Liver (tissue), 9 donors: Measurements from ENCODE around the gene ARRDC3. TPM values are rescaled to one million over a fixed set of nuclear protein-coding genes. Genes with fewer than 3 reads are reported as not detected.

Source experiments
- DNase-seq: peaks from one replicate; pipeline ENCODE4 v3.0.0-alpha.2; 2017; ENCODE audit warnings: low spot score
- H3K27ac ChIP-seq, 2 donors: one replicate each; pipeline ENCODE4 v1.7.0; 2013; ENCODE audit warnings: inconsistent platforms in 2 of 2, low read length in 2 of 2, control low read depth in 1 of 2, low read depth in 1 of 2, mild to moderate bottlenecking in 1 of 2
- H3K27me3 ChIP-seq, 4 donors: one replicate each; pipeline versions ENCODE4 v1.6.1 to v1.7.0; 2013; ENCODE audit warnings: low read length in 3 of 4, inconsistent platforms in 1 of 4, mild to moderate bottlenecking in 1 of 4, moderate library complexity in 1 of 4; ENCODE audit not compliant: control insufficient read depth in 4 of 4, insufficient read depth in 4 of 4
- H3K36me3 ChIP-seq, 4 donors: one replicate each; pipeline versions ENCODE4 v1.6.1 to v1.7.0; 2013; ENCODE audit warnings: low read length in 3 of 4, mild to moderate bottlenecking in 3 of 4, low read depth in 1 of 4, moderate library complexity in 1 of 4; ENCODE audit not compliant: control insufficient read depth in 4 of 4, insufficient read depth in 3 of 4
- H3K4me1 ChIP-seq, 4 donors: one replicate each; pipeline versions ENCODE4 v1.6.1 to v1.7.0; 2013; ENCODE audit warnings: low read length in 3 of 4, mild to moderate bottlenecking in 3 of 4, moderate library complexity in 1 of 4; ENCODE audit not compliant: control insufficient read depth in 4 of 4, insufficient read depth in 4 of 4
- H3K4me3 ChIP-seq, 3 donors: one replicate each; pipeline versions ENCODE4 v1.6.1 to v1.7.0; 2013; ENCODE audit warnings: low read length in 3 of 3, control low read depth in 1 of 3, low read depth in 1 of 3, mild to moderate bottlenecking in 1 of 3
- H3K9ac ChIP-seq, 2 donors: one replicate each; pipeline ENCODE4 v1.7.0; 2013; ENCODE audit warnings: low read length in 2 of 2, mild to moderate bottlenecking in 2 of 2, moderate library complexity in 2 of 2, control low read depth in 1 of 2, low read depth in 1 of 2
- H3K9me3 ChIP-seq, 4 donors: one replicate each; pipeline versions ENCODE4 v1.6.1 to v1.7.0; 2013; ENCODE audit warnings: low read length in 3 of 4; ENCODE audit not compliant: control insufficient read depth in 4 of 4
- ATF3 ChIP-seq: IDR thresholded peaks from 2 replicates; pipeline ENCODE4 v1.6.1; 2016; ENCODE audit warnings: antibody characterized with exemption
- CTCF ChIP-seq: fragments of 150-350 bp; IDR thresholded peaks from 2 replicates; pipeline ENCODE4 v1.5.1; 2017; ENCODE audit warnings: improper control_type of control experiment, low read depth, low read length; ENCODE audit not compliant: missing input control
- EGR1 ChIP-seq, 2 donors: IDR thresholded peaks; 2 replicates each; pipeline ENCODE4 v1.6.1; 2016 to 2018; ENCODE audit warnings: antibody characterized with exemption in 2 of 2, low read depth in 2 of 2
- FOXA1 ChIP-seq: IDR thresholded peaks from 2 replicates; pipeline ENCODE4 v1.6.1; 2016; ENCODE audit warnings: antibody characterized with exemption
- FOXA2 ChIP-seq: IDR thresholded peaks from 2 replicates; pipeline ENCODE4 v1.6.1; 2016; ENCODE audit warnings: antibody characterized with exemption
- GABPA ChIP-seq, 2 donors: IDR thresholded peaks in 1 of 2; conservative IDR thresholded peaks in 1 of 2; 2 replicates each; pipeline ENCODE4 v1.6.1; 2016; ENCODE audit warnings: antibody characterized with exemption in 2 of 2, mild to moderate bottlenecking in 1 of 2, moderate library complexity in 1 of 2
- HNF4A ChIP-seq, 2 donors: conservative IDR thresholded peaks; 2 replicates each; pipeline ENCODE4 v1.6.1; 2016; ENCODE audit warnings: antibody characterized with exemption in 2 of 2, mild to moderate bottlenecking in 2 of 2
- HNF4G ChIP-seq: IDR thresholded peaks from 2 replicates; pipeline ENCODE4 v1.6.1; 2016; ENCODE audit warnings: antibody characterized with exemption
- JUND ChIP-seq, 2 donors: IDR thresholded peaks; 2 replicates each; pipeline ENCODE4 v1.6.1; 2016; ENCODE audit warnings: antibody characterized with exemption in 2 of 2
- MAX ChIP-seq: IDR thresholded peaks from 2 replicates; pipeline ENCODE4 v1.6.1; 2016; ENCODE audit warnings: antibody characterized with exemption
- NR2F2 ChIP-seq: IDR thresholded peaks from 2 replicates; pipeline ENCODE4 v1.6.1; 2016; ENCODE audit warnings: antibody characterized with exemption
- RAD21 ChIP-seq, 2 donors: IDR thresholded peaks; 2 replicates each; pipeline ENCODE4 v1.6.1; 2016; ENCODE audit warnings: antibody characterized with exemption in 2 of 2, mild to moderate bottlenecking in 2 of 2
- REST ChIP-seq: IDR thresholded peaks from 2 replicates; pipeline ENCODE4 v1.6.1; 2016; ENCODE audit warnings: antibody characterized with exemption, mild to moderate bottlenecking
- RXRA ChIP-seq, 2 donors: IDR thresholded peaks; 2 replicates each; pipeline ENCODE4 v1.6.1; 2017 to 2018; ENCODE audit warnings: antibody characterized with exemption in 2 of 2, mild to moderate bottlenecking in 1 of 2
- SP1 ChIP-seq: IDR thresholded peaks from 2 replicates; pipeline ENCODE4 v1.6.1; 2018; ENCODE audit warnings: antibody characterized with exemption, mild to moderate bottlenecking
- TAF1 ChIP-seq: conservative IDR thresholded peaks from 2 replicates; pipeline ENCODE4 v1.6.1; 2016; ENCODE audit warnings: antibody characterized with exemption, mild to moderate bottlenecking
- ZBTB33 ChIP-seq: IDR thresholded peaks from 2 replicates; pipeline ENCODE4 v1.6.1; 2016; ENCODE audit warnings: antibody characterized with exemption
- WGBS: extraction: QIAGEN DNeasy Blood & Tissue Kit; methylation state at CpG from one replicate; pipeline ENCODE4 v1.1.7; 2013; 5-methylcytosine and 5-hydroxymethylcytosine counted together
- polyA plus RNA-seq, 2 donors: library from polyadenylated mRNA; stranded (reverse) in 1 of 2; unstranded in 1 of 2; fragments of 200-250 nt in 1 of 2; fragments of >200 nt in 1 of 2; fragmentation: Nextera tagmentation in 1 of 2; extraction: Ambion mirVana in 1 of 2; gene quantifications; one replicate each; pipeline versions ENCODE4 v1.2.1 to v1.2.3, GENCODE V29; 2013 to 2015
- total RNA-seq, 2 donors: library from RNA; depleted of rRNA; stranded (reverse); fragments of >200 nt; gene quantifications; one replicate each; pipeline ENCODE4 v1.2.3, GENCODE V29; 2014
- donor health status: healthy.
- donor health status: healthy.
- donor health status: healthy.
- donor health status: healthy.
- donor health status: healthy.

ARRDC3 gene
- total and polyA plus RNA-seq, 4 donors = 8.8 to 70.4 (median 34.0) TPM

GRCh38 chr5:91340532-91340931 lies 42.6 kb downstream of the ARRDC3 start:
- no peak for DNase-seq
- 96% methylated on average over 3 of the region's 3 CpGs for WGBS
- Histone ChIP-seq H3K27me3 (no peaks in the 10 kb centered on the region), H3K9ac (no peak overlapping the region), H3K9me3 (no peaks in the 10 kb centered on the region), H3K36me3 (no peaks in the 10 kb centered on the region), H3K27ac (no peak overlapping the region), H3K4me1 (no peaks in the 10 kb centered on the region), H3K4me3 (no peak overlapping the region)
- TF ChIP-seq GABPA (IDR thresholded peaks at IDR 0.05 in 1 of 2, conservative IDR thresholded peaks at IDR 0.05 in 1 of 2) (no peak), FOXA2 (no peak), RAD21 (IDR thresholded peaks at IDR 0.05) (no peak), NR2F2 (no peak), EGR1 (IDR thresholded peaks at IDR 0.05; ENCODE audit: low read depth in 2 of 2) (no peak), JUND (IDR thresholded peaks at IDR 0.05) (no peak), CTCF (no peak), TAF1 (no peak), SP1 (no peak), HNF4A (conservative IDR thresholded peaks at IDR 0.05) (no peak), REST (no peak)

GRCh38 chr5:91339063-91339705 lies 43.9 kb downstream of the ARRDC3 start:
- 86% methylated on average over 3 of the region's 3 CpGs for WGBS

More at GRCh38 chr5:91339063-91339705, 43.9 kb downstream of the ARRDC3 start:
- no peaks in the 10 kb centered on the region for H3K27me3 ChIP-seq
- DNase-seq = no peak
- H3K9ac ChIP-seq = no peak overlapping the region
- no peak overlapping the region for H3K4me3 ChIP-seq
- no peaks in the 10 kb centered on the region for H3K36me3 ChIP-seq
- H3K27ac ChIP-seq = no peak overlapping the region
- no peaks in the 10 kb centered on the region for H3K4me1 ChIP-seq
- H3K9me3 ChIP-seq = no peaks in the 10 kb centered on the region
- TF ChIP-seq RAD21 (IDR thresholded peaks at IDR 0.05) = no peak
- no peak for TF ChIP-seq ZBTB33
- no peak for TF ChIP-seq HNF4A (conservative IDR thresholded peaks at IDR 0.05)
- TF ChIP-seq FOXA2 = no peak
- TF ChIP-seq TAF1 = no peak
- no peak for TF ChIP-seq MAX
- no peak for TF ChIP-seq REST
- no peak for TF ChIP-seq EGR1 (IDR thresholded peaks at IDR 0.05; ENCODE audit: low read depth in 2 of 2)
- TF ChIP-seq HNF4G = no peak
- TF ChIP-seq CTCF = no peak
- no peak for TF ChIP-seq FOXA1
- TF ChIP-seq RXRA (IDR thresholded peaks at IDR 0.05) = no peak
- no peak for TF ChIP-seq ATF3
- no peak for TF ChIP-seq SP1
- TF ChIP-seq GABPA (IDR thresholded peaks at IDR 0.05 in 1 of 2, conservative IDR thresholded peaks at IDR 0.05 in 1 of 2) = no peak
